Muscle layer of colon (tissue), 2 donors: Measurements from ENCODE around the gene PEX14.
A peak's percentile ranks its signal among the peaks of the same experiment; 100 is the strongest.

Experiments
- H3K27ac ChIP-seq: one replicate; pipeline ENCODE4 v1.7.0; 2013; ENCODE audit warnings: low read depth, mild to moderate bottlenecking, low read length, moderate library complexity
- H3K27me3 ChIP-seq, 2 donors: one replicate each; pipeline ENCODE4 v1.7.0; 2013; ENCODE audit warnings: low read length in 2 of 2, mild to moderate bottlenecking in 2 of 2; ENCODE audit not compliant: insufficient read depth in 2 of 2, control insufficient read depth in 1 of 2
- H3K36me3 ChIP-seq: one replicate; pipeline ENCODE4 v1.7.0; 2013; ENCODE audit warnings: mild to moderate bottlenecking, low read length; ENCODE audit not compliant: insufficient read depth
- H3K4me1 ChIP-seq: one replicate; pipeline ENCODE4 v1.7.0; 2013; ENCODE audit warnings: mild to moderate bottlenecking, low read length; ENCODE audit not compliant: insufficient read depth
- H3K4me3 ChIP-seq, 2 donors: one replicate each; pipeline ENCODE4 v1.7.0; 2013; ENCODE audit warnings: low read length in 2 of 2, low read depth in 1 of 2, mild to moderate bottlenecking in 1 of 2, moderate library complexity in 1 of 2
- H3K9ac ChIP-seq: one replicate; pipeline ENCODE4 v1.7.0; 2013; ENCODE audit warnings: low read length
- H3K9me3 ChIP-seq: one replicate; pipeline ENCODE4 v1.7.0; 2013; ENCODE audit warnings: mild to moderate bottlenecking, low read length
- donor health status: abdominal sarcoma.
- donor health status: Adenocarcinoma of cecum.

PEX14 gene

GRCh38 chr1:10671622-10672342 is 197.0 kb downstream of the PEX14 start:
- H3K9ac ChIP-seq: no peak overlapping the region
- no peaks in the 10 kb centered on the region for H3K27me3 ChIP-seq
- peak overlapping the region; percentile 96 for H3K27ac ChIP-seq
- no peaks in the 10 kb centered on the region for H3K36me3 ChIP-seq
- peaks cover 90% of the 10 kb centered on the region for H3K4me1 ChIP-seq
- no peaks in the 10 kb centered on the region for H3K9me3 ChIP-seq
- H3K4me3 ChIP-seq: no peak overlapping the region

DNA sequence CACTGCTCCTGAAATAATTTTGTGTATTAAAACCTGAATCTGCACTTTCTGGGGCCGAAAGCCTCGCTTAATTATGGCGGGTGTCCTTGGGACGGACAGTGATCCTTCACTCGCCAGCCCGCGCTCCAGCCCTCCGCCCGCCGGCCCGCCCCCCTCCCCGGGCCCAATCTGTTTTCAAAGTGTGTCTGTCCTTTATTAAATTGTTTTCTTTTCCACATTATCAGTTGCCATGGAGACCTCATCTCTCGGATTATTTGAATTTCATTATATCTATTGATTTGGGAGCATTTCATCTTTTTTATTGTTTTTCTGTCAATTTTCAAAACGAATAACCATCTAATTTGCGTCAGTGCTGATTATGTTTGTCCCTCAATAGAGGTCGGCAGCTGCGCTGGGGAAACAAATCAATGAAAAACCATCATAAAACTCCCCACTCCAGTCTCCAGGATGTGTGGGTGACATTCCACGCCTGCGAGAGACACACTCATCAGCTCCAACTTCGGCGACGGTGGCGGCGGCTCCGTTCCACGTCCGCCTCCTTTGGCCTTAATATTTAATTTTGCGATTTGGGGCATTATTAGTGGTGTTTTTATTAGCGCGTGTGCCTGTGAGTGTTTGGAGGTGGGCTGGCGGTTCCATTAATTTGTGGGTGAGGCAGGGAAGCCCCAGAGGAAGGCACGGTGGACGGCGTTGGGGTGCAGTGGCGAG is 197.7 kb downstream of the PEX14 start:
- no peaks in the 10 kb centered on the region for H3K27me3 ChIP-seq
- peaks cover 90% of the 10 kb centered on the region for H3K4me1 ChIP-seq
- no peaks in the 10 kb centered on the region for H3K9me3 ChIP-seq
- peak overlapping the region; percentile 96 for H3K27ac ChIP-seq
- no peaks in the 10 kb centered on the region for H3K36me3 ChIP-seq
- H3K4me3 ChIP-seq: peak overlapping the region in 1 of 2 donors; percentile 17
- H3K9ac ChIP-seq: peak overlapping the region; percentile 21

DNA sequence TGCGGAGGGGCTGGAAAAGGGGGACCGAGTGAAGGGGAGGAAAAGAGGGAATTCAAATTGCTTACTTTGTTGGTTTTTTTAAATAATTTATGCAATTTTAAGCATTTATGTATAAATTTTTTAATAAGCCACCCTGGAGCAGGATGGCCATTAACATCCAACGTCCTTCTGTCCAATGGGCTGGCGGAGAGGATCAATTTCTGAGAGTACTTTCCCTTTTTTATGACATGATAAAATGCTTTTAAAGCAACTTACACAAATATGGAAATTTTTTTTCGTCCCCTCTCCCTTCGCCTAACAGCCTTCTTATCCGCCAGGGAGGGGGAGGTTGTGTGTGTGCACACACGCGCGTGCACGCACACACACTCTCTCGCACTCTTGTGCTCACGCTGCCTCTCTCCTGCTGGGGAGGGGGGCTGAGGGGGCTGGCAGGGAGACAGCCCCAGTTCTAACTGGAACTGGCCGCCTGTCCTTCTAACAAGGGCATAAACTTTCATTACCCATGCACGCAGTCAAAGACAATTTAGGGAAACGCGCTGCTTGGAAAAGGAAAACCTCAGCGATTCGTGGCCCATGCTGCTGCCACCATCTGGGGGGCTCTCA is 198.5 kb downstream of the PEX14 start:
- no peaks in the 10 kb centered on the region for H3K36me3 ChIP-seq
- peak overlapping the region; percentile 96 for H3K27ac ChIP-seq
- H3K4me1 ChIP-seq: peaks cover 94% of the 10 kb centered on the region
- H3K4me3 ChIP-seq: peak overlapping the region in 1 of 2 donors; percentile 17
- no peaks in the 10 kb centered on the region for H3K27me3 ChIP-seq
- H3K9me3 ChIP-seq: no peaks in the 10 kb centered on the region
- peak overlapping the region; percentile 25 for H3K9ac ChIP-seq

GRCh38 chr1:10674222-10674621 is 199.5 kb downstream of the PEX14 start:
- peak overlapping the region; percentile 96 for H3K27ac ChIP-seq
- H3K36me3 ChIP-seq: no peaks in the 10 kb centered on the region
- H3K4me3 ChIP-seq: no peak overlapping the region
- H3K4me1 ChIP-seq: peaks cover 94% of the 10 kb centered on the region
- H3K9ac ChIP-seq: peak overlapping the region; percentile 39
- no peaks in the 10 kb centered on the region for H3K27me3 ChIP-seq
- H3K9me3 ChIP-seq: no peaks in the 10 kb centered on the region

- peak overlapping the region; percentile 39 for H3K9ac ChIP-seq
- no peak overlapping the region for H3K4me3 ChIP-seq
- H3K4me1 ChIP-seq: peaks cover 94% of the 10 kb centered on the region
- peak overlapping the region; percentile 96 for H3K27ac ChIP-seq
- H3K36me3 ChIP-seq: no peaks in the 10 kb centered on the region
- H3K27me3 ChIP-seq: no peaks in the 10 kb centered on the region
- H3K9me3 ChIP-seq: no peaks in the 10 kb centered on the region
These were observed 200.2 kb downstream of the PEX14 start for GRCh38 chr1:10674700-10675609.

GRCh38 chr1:10675813-10676212 is 201.1 kb downstream of the PEX14 start:
- Histone ChIP-seq H3K27me3 (no peaks in the 10 kb centered on the region), H3K36me3 (no peaks in the 10 kb centered on the region), H3K9me3 (no peaks in the 10 kb centered on the region), H3K27ac (peak overlapping the region; percentile 96), H3K4me1 (peaks cover 92% of the 10 kb centered on the region), H3K9ac (peak overlapping the region; percentile 32), H3K4me3 (no peak overlapping the region)

- H3K4me3 ChIP-seq: peak overlapping the region in 1 of 2 donors; percentile 27
- H3K36me3 ChIP-seq: no peaks in the 10 kb centered on the region
- no peaks in the 10 kb centered on the region for H3K9me3 ChIP-seq
- no peaks in the 10 kb centered on the region for H3K27me3 ChIP-seq
- peak overlapping the region; percentile 96 for H3K27ac ChIP-seq
- H3K4me1 ChIP-seq: peaks cover 93% of the 10 kb centered on the region
- no peak overlapping the region for H3K9ac ChIP-seq
These were observed 202.2 kb downstream of the PEX14 start for GRCh38 chr1:10676963-10677362.

DNA sequence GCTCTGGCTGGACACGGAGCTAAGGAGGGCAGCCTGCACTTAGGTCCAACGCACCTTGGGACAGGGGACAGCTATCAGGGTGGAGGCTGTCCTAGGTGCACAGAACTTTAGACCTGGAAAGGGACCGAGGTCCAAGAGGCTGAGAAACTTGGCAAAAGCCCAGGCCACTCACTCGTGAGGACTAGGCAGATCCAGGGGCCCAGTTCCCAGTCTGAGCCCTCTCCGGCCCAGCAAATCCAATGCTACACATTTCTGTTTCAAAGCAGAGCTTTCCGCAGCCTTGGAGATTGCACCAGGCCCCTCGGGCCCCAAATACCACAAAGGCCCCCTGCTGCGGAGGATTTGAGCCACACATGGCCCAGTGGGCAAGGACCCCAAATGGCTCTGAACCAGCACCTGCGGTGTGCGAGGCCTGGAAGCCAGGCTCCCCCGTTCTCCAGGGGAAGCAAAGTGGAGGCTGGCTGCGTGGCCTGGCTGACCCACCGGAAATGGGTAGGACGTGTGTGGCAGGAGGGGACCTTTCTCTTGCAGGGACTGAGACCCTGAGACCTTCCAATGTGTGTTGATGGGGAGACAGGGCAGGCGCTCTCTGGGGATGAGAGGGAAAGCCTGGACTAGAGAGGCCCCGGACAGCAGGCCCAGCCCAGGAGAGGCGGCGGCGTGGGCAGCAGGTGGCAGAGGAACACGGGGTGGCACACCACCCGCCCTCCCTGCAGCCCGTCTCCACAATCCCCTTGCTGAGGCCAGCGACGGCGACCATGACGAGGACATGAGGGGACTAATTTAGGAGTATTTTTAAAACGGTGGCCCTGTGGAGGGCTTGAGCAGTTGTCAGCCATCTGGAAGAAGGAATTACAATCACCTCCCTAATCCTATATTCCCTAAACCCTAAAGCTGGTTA is 203.0 kb downstream of the PEX14 start:
- peak overlapping the region; percentile 96 for H3K27ac ChIP-seq

GRCh38 chr1:10678402-10678801 is 203.7 kb downstream of the PEX14 start:
- H3K9ac ChIP-seq: no peak overlapping the region
- H3K27me3 ChIP-seq: no peaks in the 10 kb centered on the region
- peak overlapping the region; percentile 96 for H3K27ac ChIP-seq
- H3K4me1 ChIP-seq: peaks cover 97% of the 10 kb centered on the region
- H3K9me3 ChIP-seq: no peaks in the 10 kb centered on the region
- no peak overlapping the region for H3K4me3 ChIP-seq
- no peaks in the 10 kb centered on the region for H3K36me3 ChIP-seq

More for the DNA sequence above, 203.0 kb downstream of the PEX14 start:
- H3K27me3 ChIP-seq: no peaks in the 10 kb centered on the region
- peak overlapping the region in 1 of 2 donors; percentile 27 for H3K4me3 ChIP-seq
- H3K36me3 ChIP-seq: no peaks in the 10 kb centered on the region
- no peaks in the 10 kb centered on the region for H3K9me3 ChIP-seq
- H3K4me1 ChIP-seq: peaks cover 97% of the 10 kb centered on the region
- no peak overlapping the region for H3K9ac ChIP-seq

GRCh38 chr1:10678852-10679251 is 204.1 kb downstream of the PEX14 start:
- Histone ChIP-seq H3K4me3 (peak overlapping the region in 1 of 2 donors; percentile 38), H3K36me3 (no peaks in the 10 kb centered on the region), H3K27ac (peak overlapping the region; percentile 96), H3K9me3 (no peaks in the 10 kb centered on the region), H3K4me1 (peaks cover 97% of the 10 kb centered on the region), H3K27me3 (no peaks in the 10 kb centered on the region), H3K9ac (peak overlapping the region; percentile 49)
